GM23338 (cell line): Measurements from ENCODE around the gene BCAS3. TPM values are rescaled to one million over a fixed set of nuclear protein-coding genes. Genes with fewer than 3 reads are reported as not detected.

ENCODE experiments used
- ATAC-seq: fragments of 200-7000 bp; cut with Tn5 transposase; 3 replicates; pipeline ENCODE4 v1.9.1; 2020
- DNase-seq: peaks from one replicate; pipeline ENCODE4 v3.0.0-alpha.2; 2015; ENCODE audit warnings: low spot score
- H2AFZ ChIP-seq: fragments of 200-600 bp; sonication (generic); 2 replicates; pipeline ENCODE4 v1.8.0; 2016; ENCODE audit warnings: antibody characterized with exemption, mild to moderate bottlenecking, moderate library complexity
- H3F3A ChIP-seq: fragments of 200-600 bp; sonication (generic); replicated peaks from 2 replicates; pipeline ENCODE4 v1.8.0; 2017; ENCODE audit warnings: antibody characterized with exemption, mixed run types, low read depth
- H3K27ac ChIP-seq: fragments of 200-600 bp; sonication (generic); 2 replicates; pipeline ENCODE4 v1.6.1; 2016; ENCODE audit warnings: low read depth
- H3K27me3 ChIP-seq: fragments of 200-600 bp; sonication (generic); 2 replicates; pipeline ENCODE4 v1.8.0; 2016; ENCODE audit warnings: mild to moderate bottlenecking, mixed run types, moderate library complexity; ENCODE audit not compliant: insufficient read depth
- H3K36me3 ChIP-seq: fragments of 200-600 bp; sonication (generic); 2 replicates; pipeline ENCODE4 v1.8.0; 2016; ENCODE audit warnings: mild to moderate bottlenecking; ENCODE audit not compliant: insufficient read depth
- H3K4me1 ChIP-seq: fragments of 200-600 bp; sonication (generic); 2 replicates; pipeline ENCODE4 v1.8.0; 2016; ENCODE audit warnings: mild to moderate bottlenecking, moderate library complexity; ENCODE audit not compliant: insufficient read depth
- H3K4me2 ChIP-seq: fragments of 200-600 bp; sonication (generic); 2 replicates; pipeline ENCODE4 v1.7.1; 2017; ENCODE audit warnings: mixed run types
- H3K4me3 ChIP-seq: fragments of 200-600 bp; sonication (generic); 2 replicates; pipeline ENCODE4 v1.6.1; 2016; ENCODE audit warnings: mixed run types
- H3K79me2 ChIP-seq: fragments of 200-600 bp; sonication (generic); replicated peaks from 2 replicates; pipeline ENCODE4 v1.8.0; 2017; ENCODE audit warnings: mild to moderate bottlenecking; ENCODE audit not compliant: insufficient read depth
- H3K9me2 ChIP-seq: fragments of 200-600 bp; sonication (generic); 2 replicates; pipeline ENCODE4 v1.8.0; 2017; ENCODE audit not compliant: insufficient read depth
- H4K20me1 ChIP-seq: fragments of 200-600 bp; sonication (generic); replicated peaks from 2 replicates; pipeline ENCODE4 v1.8.0; 2017; ENCODE audit warnings: mild to moderate bottlenecking; ENCODE audit not compliant: insufficient read depth
- H3K27ac Mint-ChIP-seq: 2 replicates; pipeline ENCODE4 v1.8.0; 2020; ENCODE audit warnings: inconsistent platforms, mild to moderate bottlenecking, moderate library complexity, mixed read lengths
- H3K27me3 Mint-ChIP-seq: 3 replicates; pipeline ENCODE4 v1.8.0; 2022; ENCODE audit warnings: low read depth, mild to moderate bottlenecking, moderate library complexity, mixed read lengths, inconsistent platforms; ENCODE audit not compliant: insufficient read depth, poor library complexity
- H3K36me3 Mint-ChIP-seq: 3 replicates; pipeline ENCODE4 v1.8.0; 2021; ENCODE audit warnings: low read depth, mild to moderate bottlenecking, inconsistent platforms, moderate library complexity, mixed read lengths
- H3K4me1 Mint-ChIP-seq: 3 replicates; pipeline ENCODE4 v1.8.0; 2020; ENCODE audit warnings: mild to moderate bottlenecking, inconsistent platforms, mixed read lengths
- H3K4me3 Mint-ChIP-seq: 3 replicates; pipeline ENCODE4 v1.8.0; 2021; ENCODE audit warnings: moderate library complexity, mild to moderate bottlenecking, inconsistent platforms, mixed read lengths
- H3K9me3 Mint-ChIP-seq: 3 replicates; pipeline ENCODE4 v1.8.0; 2020; ENCODE audit warnings: moderate library complexity, mild to moderate bottlenecking, inconsistent platforms, mixed read lengths
- CREB1 ChIP-seq: fragments of 250-450 bp; sonication (Bioruptor Pico); IDR thresholded peaks from 2 replicates; pipeline ENCODE4 v1.5.0; 2020; ENCODE audit warnings: low read depth, mild to moderate bottlenecking, moderate library complexity
- EZH2 ChIP-seq: fragments of 200-600 bp; sonication (generic); IDR thresholded peaks from one replicate; pipeline ENCODE4 v1.8.0; 2017; ENCODE audit warnings: antibody characterized with exemption, mild to moderate bottlenecking, low read depth; ENCODE audit not compliant: unreplicated experiment
- EZH2phosphoT487 ChIP-seq: fragments of 200-600 bp; sonication (generic); IDR thresholded peaks from one replicate; pipeline ENCODE4 v1.8.1; 2018; ENCODE audit warnings: antibody characterized with exemption; ENCODE audit not compliant: unreplicated experiment
- JUNB ChIP-seq: IDR thresholded peaks from one replicate; pipeline ENCODE4 v1.6.1; 2016; ENCODE audit warnings: antibody characterized with exemption; ENCODE audit not compliant: unreplicated experiment
- NANOG ChIP-seq: IDR thresholded peaks from 2 replicates; pipeline ENCODE4 v1.6.1; 2016; ENCODE audit warnings: antibody characterized with exemption, borderline replicate concordance
- POLR2AphosphoS5 ChIP-seq: IDR thresholded peaks from 2 replicates; pipeline ENCODE4 v1.6.1; 2016; ENCODE audit warnings: antibody characterized with exemption, low read depth
- STAT1 ChIP-seq: IDR thresholded peaks from one replicate; pipeline ENCODE4 v1.6.1; 2016; ENCODE audit warnings: antibody characterized with exemption; ENCODE audit not compliant: unreplicated experiment
- ZNF114 ChIP-seq: fragments of 250-450 bp; sonication (Bioruptor Pico); IDR thresholded peaks from 2 replicates; pipeline ENCODE4 v1.5.0; 2020; ENCODE audit warnings: mild to moderate bottlenecking, moderate library complexity
- ZNF331 ChIP-seq: fragments of 250-450 bp; sonication (Bioruptor Pico); IDR thresholded peaks from 2 replicates; pipeline ENCODE4 v1.5.0; 2020; ENCODE audit warnings: low read depth, mild to moderate bottlenecking, moderate library complexity
- polyA plus RNA-seq: library from polyadenylated mRNA; unstranded; fragments of >200 nt; fragmentation: Nextera tagmentation; extraction: Ambion mirVana; gene quantifications from 2 replicates; pipeline ENCODE4 v1.2.1, GENCODE V29; 2016
- total RNA-seq: library from RNA; depleted of rRNA; stranded (reverse); fragments of >200 nt; shearing (Covaris generic); gene quantifications from 2 replicates; pipeline ENCODE4 v1.2.3, GENCODE V29; 2014
- TF ChIP-seq, protein P1 (sequence below), 2 experiments: fragments of 200-600 bp in 1 of 2; sonication (generic) in 1 of 2; conservative IDR thresholded peaks; 2 replicates each; pipeline versions ENCODE4 v1.5.1 to v1.6.1; 2016 to 2017; ENCODE audit warnings: antibody characterized with exemption in 2 of 2, low read depth in 2 of 2, mild to moderate bottlenecking in 2 of 2, moderate library complexity in 1 of 2
- TF ChIP-seq, protein P2 (sequence below): IDR thresholded peaks from 2 replicates; pipeline ENCODE4 v1.6.1; 2016; ENCODE audit warnings: antibody characterized with exemption
- TF ChIP-seq, protein P3 (sequence below): fragments of 250-450 bp; sonication (Bioruptor Pico); IDR thresholded peaks from 2 replicates; pipeline ENCODE4 v1.5.0; 2020; ENCODE audit warnings: mild to moderate bottlenecking, moderate library complexity
- TF ChIP-seq, protein P4 (sequence below): IDR thresholded peaks from one replicate; pipeline ENCODE4 v1.6.1; 2018; ENCODE audit warnings: antibody characterized with exemption; ENCODE audit not compliant: unreplicated experiment

Gene BCAS3
- total and polyA plus RNA-seq, 2 experiments from 2014 or later = 8.2 to 28.0 TPM

DNA sequence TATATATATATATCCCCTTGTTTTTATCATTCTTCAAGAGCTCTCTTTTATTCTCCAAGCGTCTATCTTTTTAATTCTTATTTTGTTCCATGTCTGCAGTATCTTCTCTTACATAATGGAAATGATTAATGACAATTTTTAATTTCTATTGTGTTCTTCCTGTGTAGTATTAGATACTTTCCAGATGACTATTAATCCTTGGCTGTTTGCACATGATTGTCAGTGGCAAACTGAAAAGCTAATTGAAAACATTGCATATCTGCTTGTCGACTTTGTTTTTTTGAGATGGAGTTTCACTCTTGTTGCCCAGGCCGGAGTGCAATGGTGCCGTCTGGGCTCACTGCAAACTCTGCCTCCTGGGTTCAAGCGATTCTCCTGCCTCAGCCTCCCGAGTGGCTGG lies 124.7 kb downstream of the BCAS3 start:
- H3K27ac Mint-ChIP-seq = no peak overlapping the region
- no peaks in the 10 kb centered on the region for H3K9me3 Mint-ChIP-seq
- no peak overlapping the region for H3K4me3 Mint-ChIP-seq
- peaks cover 5% of the 10 kb centered on the region; the same call in 2 of the 3 replicates for H3K4me1 Mint-ChIP-seq
- no peaks in the 10 kb centered on the region for H3K27me3 Mint-ChIP-seq
- no peaks in the 10 kb centered on the region for H3K27me3 ChIP-seq
- H3K36me3 Mint-ChIP-seq = no peaks in the 10 kb centered on the region
- H3K4me3 ChIP-seq = no peak overlapping the region
- no peaks in the 10 kb centered on the region for H3K9me2 ChIP-seq
- TF ChIP-seq JUNB (no peak), STAT1 (no peak), CREB1 (no peak), ZNF331 (CRISPR knock-in tag) (no peak), NANOG (no peak), ZNF114 (no peak), EZH2phosphoT487 (no peak), POLR2AphosphoS5 (no peak), EZH2 (no peak)
- TF ChIP-seq, protein P1, sequence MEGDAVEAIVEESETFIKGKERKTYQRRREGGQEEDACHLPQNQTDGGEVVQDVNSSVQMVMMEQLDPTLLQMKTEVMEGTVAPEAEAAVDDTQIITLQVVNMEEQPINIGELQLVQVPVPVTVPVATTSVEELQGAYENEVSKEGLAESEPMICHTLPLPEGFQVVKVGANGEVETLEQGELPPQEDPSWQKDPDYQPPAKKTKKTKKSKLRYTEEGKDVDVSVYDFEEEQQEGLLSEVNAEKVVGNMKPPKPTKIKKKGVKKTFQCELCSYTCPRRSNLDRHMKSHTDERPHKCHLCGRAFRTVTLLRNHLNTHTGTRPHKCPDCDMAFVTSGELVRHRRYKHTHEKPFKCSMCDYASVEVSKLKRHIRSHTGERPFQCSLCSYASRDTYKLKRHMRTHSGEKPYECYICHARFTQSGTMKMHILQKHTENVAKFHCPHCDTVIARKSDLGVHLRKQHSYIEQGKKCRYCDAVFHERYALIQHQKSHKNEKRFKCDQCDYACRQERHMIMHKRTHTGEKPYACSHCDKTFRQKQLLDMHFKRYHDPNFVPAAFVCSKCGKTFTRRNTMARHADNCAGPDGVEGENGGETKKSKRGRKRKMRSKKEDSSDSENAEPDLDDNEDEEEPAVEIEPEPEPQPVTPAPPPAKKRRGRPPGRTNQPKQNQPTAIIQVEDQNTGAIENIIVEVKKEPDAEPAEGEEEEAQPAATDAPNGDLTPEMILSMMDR (conservative IDR thresholded peaks at IDR 0.05; ENCODE audit: low read depth in 2 of 2) = no peak
- TF ChIP-seq, protein P2, sequence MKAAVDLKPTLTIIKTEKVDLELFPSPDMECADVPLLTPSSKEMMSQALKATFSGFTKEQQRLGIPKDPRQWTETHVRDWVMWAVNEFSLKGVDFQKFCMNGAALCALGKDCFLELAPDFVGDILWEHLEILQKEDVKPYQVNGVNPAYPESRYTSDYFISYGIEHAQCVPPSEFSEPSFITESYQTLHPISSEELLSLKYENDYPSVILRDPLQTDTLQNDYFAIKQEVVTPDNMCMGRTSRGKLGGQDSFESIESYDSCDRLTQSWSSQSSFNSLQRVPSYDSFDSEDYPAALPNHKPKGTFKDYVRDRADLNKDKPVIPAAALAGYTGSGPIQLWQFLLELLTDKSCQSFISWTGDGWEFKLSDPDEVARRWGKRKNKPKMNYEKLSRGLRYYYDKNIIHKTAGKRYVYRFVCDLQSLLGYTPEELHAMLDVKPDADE = no peak
- TF ChIP-seq, protein P3, sequence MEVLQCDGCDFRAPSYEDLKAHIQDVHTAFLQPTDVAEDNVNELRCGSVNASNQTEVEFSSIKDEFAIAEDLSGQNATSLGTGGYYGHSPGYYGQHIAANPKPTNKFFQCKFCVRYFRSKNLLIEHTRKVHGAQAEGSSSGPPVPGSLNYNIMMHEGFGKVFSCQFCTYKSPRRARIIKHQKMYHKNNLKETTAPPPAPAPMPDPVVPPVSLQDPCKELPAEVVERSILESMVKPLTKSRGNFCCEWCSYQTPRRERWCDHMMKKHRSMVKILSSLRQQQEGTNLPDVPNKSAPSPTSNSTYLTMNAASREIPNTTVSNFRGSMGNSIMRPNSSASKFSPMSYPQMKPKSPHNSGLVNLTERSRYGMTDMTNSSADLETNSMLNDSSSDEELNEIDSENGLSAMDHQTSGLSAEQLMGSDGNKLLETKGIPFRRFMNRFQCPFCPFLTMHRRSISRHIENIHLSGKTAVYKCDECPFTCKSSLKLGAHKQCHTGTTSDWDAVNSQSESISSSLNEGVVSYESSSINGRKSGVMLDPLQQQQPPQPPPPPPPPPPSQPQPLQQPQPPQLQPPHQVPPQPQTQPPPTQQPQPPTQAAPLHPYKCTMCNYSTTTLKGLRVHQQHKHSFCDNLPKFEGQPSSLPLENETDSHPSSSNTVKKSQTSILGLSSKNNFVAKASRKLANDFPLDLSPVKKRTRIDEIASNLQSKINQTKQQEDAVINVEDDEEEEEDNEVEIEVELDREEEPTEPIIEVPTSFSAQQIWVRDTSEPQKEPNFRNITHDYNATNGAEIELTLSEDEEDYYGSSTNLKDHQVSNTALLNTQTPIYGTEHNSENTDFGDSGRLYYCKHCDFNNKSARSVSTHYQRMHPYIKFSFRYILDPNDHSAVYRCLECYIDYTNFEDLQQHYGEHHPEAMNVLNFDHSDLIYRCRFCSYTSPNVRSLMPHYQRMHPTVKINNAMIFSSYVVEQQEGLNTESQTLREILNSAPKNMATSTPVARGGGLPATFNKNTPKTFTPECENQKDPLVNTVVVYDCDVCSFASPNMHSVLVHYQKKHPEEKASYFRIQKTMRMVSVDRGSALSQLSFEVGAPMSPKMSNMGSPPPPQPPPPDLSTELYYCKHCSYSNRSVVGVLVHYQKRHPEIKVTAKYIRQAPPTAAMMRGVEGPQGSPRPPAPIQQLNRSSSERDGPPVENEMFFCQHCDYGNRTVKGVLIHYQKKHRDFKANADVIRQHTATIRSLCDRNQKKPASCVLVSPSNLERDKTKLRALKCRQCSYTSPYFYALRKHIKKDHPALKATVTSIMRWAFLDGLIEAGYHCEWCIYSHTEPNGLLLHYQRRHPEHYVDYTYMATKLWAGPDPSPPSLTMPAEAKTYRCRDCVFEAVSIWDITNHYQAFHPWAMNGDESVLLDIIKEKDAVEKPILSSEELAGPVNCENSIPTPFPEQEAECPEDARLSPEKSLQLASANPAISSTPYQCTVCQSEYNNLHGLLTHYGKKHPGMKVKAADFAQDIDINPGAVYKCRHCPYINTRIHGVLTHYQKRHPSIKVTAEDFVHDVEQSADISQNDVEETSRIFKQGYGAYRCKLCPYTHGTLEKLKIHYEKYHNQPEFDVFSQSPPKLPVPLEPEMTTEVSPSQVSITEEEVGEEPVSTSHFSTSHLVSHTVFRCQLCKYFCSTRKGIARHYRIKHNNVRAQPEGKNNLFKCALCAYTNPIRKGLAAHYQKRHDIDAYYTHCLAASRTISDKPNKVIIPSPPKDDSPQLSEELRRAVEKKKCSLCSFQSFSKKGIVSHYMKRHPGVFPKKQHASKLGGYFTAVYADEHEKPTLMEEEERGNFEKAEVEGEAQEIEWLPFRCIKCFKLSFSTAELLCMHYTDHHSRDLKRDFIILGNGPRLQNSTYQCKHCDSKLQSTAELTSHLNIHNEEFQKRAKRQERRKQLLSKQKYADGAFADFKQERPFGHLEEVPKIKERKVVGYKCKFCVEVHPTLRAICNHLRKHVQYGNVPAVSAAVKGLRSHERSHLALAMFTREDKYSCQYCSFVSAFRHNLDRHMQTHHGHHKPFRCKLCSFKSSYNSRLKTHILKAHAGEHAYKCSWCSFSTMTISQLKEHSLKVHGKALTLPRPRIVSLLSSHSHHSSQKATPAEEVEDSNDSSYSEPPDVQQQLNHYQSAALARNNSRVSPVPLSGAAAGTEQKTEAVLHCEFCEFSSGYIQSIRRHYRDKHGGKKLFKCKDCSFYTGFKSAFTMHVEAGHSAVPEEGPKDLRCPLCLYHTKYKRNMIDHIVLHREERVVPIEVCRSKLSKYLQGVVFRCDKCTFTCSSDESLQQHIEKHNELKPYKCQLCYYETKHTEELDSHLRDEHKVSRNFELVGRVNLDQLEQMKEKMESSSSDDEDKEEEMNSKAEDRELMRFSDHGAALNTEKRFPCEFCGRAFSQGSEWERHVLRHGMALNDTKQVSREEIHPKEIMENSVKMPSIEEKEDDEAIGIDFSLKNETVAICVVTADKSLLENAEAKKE = no peak
- TF ChIP-seq, protein P4, sequence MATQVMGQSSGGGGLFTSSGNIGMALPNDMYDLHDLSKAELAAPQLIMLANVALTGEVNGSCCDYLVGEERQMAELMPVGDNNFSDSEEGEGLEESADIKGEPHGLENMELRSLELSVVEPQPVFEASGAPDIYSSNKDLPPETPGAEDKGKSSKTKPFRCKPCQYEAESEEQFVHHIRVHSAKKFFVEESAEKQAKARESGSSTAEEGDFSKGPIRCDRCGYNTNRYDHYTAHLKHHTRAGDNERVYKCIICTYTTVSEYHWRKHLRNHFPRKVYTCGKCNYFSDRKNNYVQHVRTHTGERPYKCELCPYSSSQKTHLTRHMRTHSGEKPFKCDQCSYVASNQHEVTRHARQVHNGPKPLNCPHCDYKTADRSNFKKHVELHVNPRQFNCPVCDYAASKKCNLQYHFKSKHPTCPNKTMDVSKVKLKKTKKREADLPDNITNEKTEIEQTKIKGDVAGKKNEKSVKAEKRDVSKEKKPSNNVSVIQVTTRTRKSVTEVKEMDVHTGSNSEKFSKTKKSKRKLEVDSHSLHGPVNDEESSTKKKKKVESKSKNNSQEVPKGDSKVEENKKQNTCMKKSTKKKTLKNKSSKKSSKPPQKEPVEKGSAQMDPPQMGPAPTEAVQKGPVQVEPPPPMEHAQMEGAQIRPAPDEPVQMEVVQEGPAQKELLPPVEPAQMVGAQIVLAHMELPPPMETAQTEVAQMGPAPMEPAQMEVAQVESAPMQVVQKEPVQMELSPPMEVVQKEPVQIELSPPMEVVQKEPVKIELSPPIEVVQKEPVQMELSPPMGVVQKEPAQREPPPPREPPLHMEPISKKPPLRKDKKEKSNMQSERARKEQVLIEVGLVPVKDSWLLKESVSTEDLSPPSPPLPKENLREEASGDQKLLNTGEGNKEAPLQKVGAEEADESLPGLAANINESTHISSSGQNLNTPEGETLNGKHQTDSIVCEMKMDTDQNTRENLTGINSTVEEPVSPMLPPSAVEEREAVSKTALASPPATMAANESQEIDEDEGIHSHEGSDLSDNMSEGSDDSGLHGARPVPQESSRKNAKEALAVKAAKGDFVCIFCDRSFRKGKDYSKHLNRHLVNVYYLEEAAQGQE = no peak
- no peaks in the 10 kb centered on the region for H4K20me1 ChIP-seq
- H3K36me3 ChIP-seq = no peaks in the 10 kb centered on the region
- no peaks in the 10 kb centered on the region for H3K79me2 ChIP-seq
- H3K4me1 ChIP-seq = no peaks in the 10 kb centered on the region
- DNase-seq (no peak), ATAC-seq (no peak)
- H3K27ac ChIP-seq = no peak overlapping the region
- H3K4me2 ChIP-seq = no peak overlapping the region
- no peak overlapping the region for H2AFZ ChIP-seq
- H3F3A ChIP-seq = no peaks in the 10 kb centered on the region
